CD14-positive monocyte (primary cell): Measurements from ENCODE around the gene APOA1. TPM values are rescaled to one million over a fixed set of nuclear protein-coding genes. Genes with fewer than 3 reads are reported as not detected.

ENCODE experiments used
- DNase-seq, 3 donors: peaks; one replicate each; pipeline ENCODE4 v3.0.0-alpha.2; 2011 to 2022
- H2AFZ ChIP-seq: 2 replicates; pipeline ENCODE4 v1.6.0; 2012; ENCODE audit warnings: mild to moderate bottlenecking, low read depth, low read length, inconsistent platforms; ENCODE audit not compliant: insufficient read depth, poor library complexity, severe bottlenecking
- H3K27ac ChIP-seq, 2 donors: 1 replicate in 1 of 2; 2 replicates in 1 of 2; pipeline ENCODE4 v1.5.1; 2012 to 2013; ENCODE audit warnings: low read length in 2 of 2, control low read depth in 1 of 2, inconsistent platforms in 1 of 2, low read depth in 1 of 2, mild to moderate bottlenecking in 1 of 2
- H3K27me3 ChIP-seq, 2 donors: one replicate each; pipeline versions ENCODE4 v1.6.0 to v1.6.1; 2011 to 2013; ENCODE audit warnings: low read length in 2 of 2; ENCODE audit not compliant: control insufficient read depth in 2 of 2, insufficient read depth in 2 of 2
- H3K36me3 ChIP-seq, 2 donors: replicated peaks in 1 of 2; 1 replicate in 1 of 2; 2 replicates in 1 of 2; pipeline versions ENCODE4 v1.5.1 to v1.6.1; 2012 to 2013; ENCODE audit warnings: low read length in 2 of 2, control low read depth in 1 of 2, inconsistent platforms in 1 of 2, mild to moderate bottlenecking in 1 of 2; ENCODE audit not compliant: insufficient read depth in 2 of 2, control insufficient read depth in 1 of 2
- H3K4me1 ChIP-seq, 2 donors: 1 replicate in 1 of 2; 2 replicates in 1 of 2; pipeline versions ENCODE4 v1.5.1 to v1.6.1; 2012 to 2013; ENCODE audit warnings: low read length in 2 of 2, control low read depth in 1 of 2, inconsistent platforms in 1 of 2, mild to moderate bottlenecking in 1 of 2, moderate library complexity in 1 of 2; ENCODE audit not compliant: insufficient read depth in 2 of 2, control insufficient read depth in 1 of 2
- H3K4me2 ChIP-seq: replicated peaks from 2 replicates; pipeline ENCODE3; 2012; ENCODE audit warnings: low read length, moderate library complexity, mild to moderate bottlenecking; ENCODE audit not compliant: poor library complexity, severe bottlenecking; ENCODE audit errors: extremely low read depth
- H3K4me3 ChIP-seq, 3 experiments: fragments of 200-600 bp in 1 of 3; sonication (generic) in 1 of 3; replicated peaks in 1 of 3; 1 replicate in 2 of 3; 2 replicates in 1 of 3; pipeline ENCODE4 v1.5.1; 2011 to 2013; ENCODE audit warnings: low read length in 3 of 3, mild to moderate bottlenecking in 3 of 3, control low read depth in 2 of 3, low read depth in 2 of 3, inconsistent platforms in 1 of 3, moderate library complexity in 1 of 3
- H3K79me2 ChIP-seq: 2 replicates; pipeline ENCODE4 v1.6.0; 2012; ENCODE audit warnings: mild to moderate bottlenecking, control low read depth, inconsistent platforms, low read length, moderate library complexity; ENCODE audit not compliant: insufficient read depth
- H3K9ac ChIP-seq: 2 replicates; pipeline ENCODE4 v1.6.0; 2017; ENCODE audit warnings: low read length, mild to moderate bottlenecking; ENCODE audit not compliant: insufficient read depth, poor library complexity, severe bottlenecking
- H3K9me3 ChIP-seq, 2 donors: replicated peaks in 1 of 2; 1 replicate in 1 of 2; 2 replicates in 1 of 2; pipeline versions ENCODE4 v1.5.1 to v1.6.1; 2012 to 2013; ENCODE audit warnings: low read length in 2 of 2, control low read depth in 1 of 2; ENCODE audit not compliant: control insufficient read depth in 1 of 2, insufficient read depth in 1 of 2
- H4K20me1 ChIP-seq: 2 replicates; pipeline ENCODE4 v1.6.0; 2012; ENCODE audit warnings: mild to moderate bottlenecking, low read length, control low read depth, moderate library complexity; ENCODE audit not compliant: insufficient read depth
- H3K27ac Mint-ChIP-seq, 7 donors: one replicate each; pipeline ENCODE4 v1.8.0; 2020; ENCODE audit warnings: mild to moderate bottlenecking in 7 of 7, mixed read lengths in 7 of 7, moderate library complexity in 6 of 7, inconsistent platforms in 2 of 7
- H3K27me3 Mint-ChIP-seq, 3 donors: one replicate each; pipeline ENCODE4 v1.8.0; 2021 to 2022; ENCODE audit warnings: low read depth in 3 of 3, mild to moderate bottlenecking in 3 of 3, mixed read lengths in 3 of 3, moderate library complexity in 3 of 3, inconsistent platforms in 1 of 3
- H3K36me3 Mint-ChIP-seq, 2 donors: one replicate each; pipeline ENCODE4 v1.8.0; 2020; ENCODE audit warnings: mixed read lengths in 2 of 2, inconsistent platforms in 1 of 2, mild to moderate bottlenecking in 1 of 2
- H3K4me1 Mint-ChIP-seq: one replicate; pipeline ENCODE4 v1.8.0; 2020; ENCODE audit warnings: mild to moderate bottlenecking, mixed read lengths
- H3K4me3 Mint-ChIP-seq, 2 donors: one replicate each; pipeline ENCODE4 v1.8.0; 2020; ENCODE audit warnings: mild to moderate bottlenecking in 2 of 2, mixed read lengths in 2 of 2, moderate library complexity in 1 of 2
- H3K9me3 Mint-ChIP-seq, 7 donors: one replicate each; pipeline ENCODE4 v1.8.0; 2020 to 2022; ENCODE audit warnings: mixed read lengths in 7 of 7, mild to moderate bottlenecking in 6 of 7, moderate library complexity in 6 of 7, inconsistent platforms in 2 of 7
- WGBS: methylation state at CpG from one replicate; pipeline ENCODE4 v1.1.5; 2013; ENCODE audit warnings: missing lambda C conversion rate; ENCODE audit not compliant: insufficient coverage; 5-methylcytosine and 5-hydroxymethylcytosine counted together
- intact Hi-C, 2 donors: fragments of 100-400 bp; cut with micrococcal nuclease; formaldehyde crosslinking; loops; one replicate each; pipeline versions ENCODE4 v1.15.0 to v1.15.1; 2023
- polyA plus RNA-seq, 3 donors: library from polyadenylated mRNA; depleted of rRNA in 1 of 3; unstranded in 2 of 3; stranded (reverse) in 1 of 3; fragments of 300-500 nt in 2 of 3; fragments of >200 nt in 1 of 3; fragmentation: Illumina TruSeq in 2 of 3; gene quantifications; 1 replicate in 2 of 3; 2 replicates in 1 of 3; pipeline ENCODE4 v1.2.3, GENCODE V29; 2012 to 2021
- TF ChIP-seq, protein P1 (sequence below): fragments of 200-600 bp; IDR thresholded peaks from one replicate; pipeline ENCODE4 v1.8.0; 2022; ENCODE audit warnings: antibody characterized with exemption, mild to moderate bottlenecking

APOA1 gene
- polyA plus RNA-seq, 3 donors, result 0.29 TPM; not detected in 2

DNA sequence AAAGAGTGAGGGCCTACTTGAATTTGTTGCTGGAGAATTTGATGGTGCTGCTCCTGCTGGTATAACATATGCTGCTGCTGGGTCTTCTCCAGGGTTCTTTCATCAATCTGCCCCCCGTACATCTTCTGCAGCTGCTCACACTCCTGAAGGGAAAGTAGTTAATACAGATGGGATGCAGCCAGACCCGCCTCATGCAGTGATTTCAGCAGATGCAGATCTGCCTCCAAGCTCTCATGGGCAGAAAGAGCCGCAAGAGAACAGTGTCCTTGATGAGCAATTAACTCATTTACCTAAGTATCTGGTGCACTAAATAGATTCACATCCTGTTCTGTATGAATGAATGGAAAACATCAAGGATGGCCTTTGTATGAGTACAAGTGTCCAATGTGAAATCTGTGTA is 24.8 kb upstream of the APOA1 start:
- peaks cover 94 to 100% of the 10 kb centered on the region in 2 donors for H3K36me3 Mint-ChIP-seq

DNA sequence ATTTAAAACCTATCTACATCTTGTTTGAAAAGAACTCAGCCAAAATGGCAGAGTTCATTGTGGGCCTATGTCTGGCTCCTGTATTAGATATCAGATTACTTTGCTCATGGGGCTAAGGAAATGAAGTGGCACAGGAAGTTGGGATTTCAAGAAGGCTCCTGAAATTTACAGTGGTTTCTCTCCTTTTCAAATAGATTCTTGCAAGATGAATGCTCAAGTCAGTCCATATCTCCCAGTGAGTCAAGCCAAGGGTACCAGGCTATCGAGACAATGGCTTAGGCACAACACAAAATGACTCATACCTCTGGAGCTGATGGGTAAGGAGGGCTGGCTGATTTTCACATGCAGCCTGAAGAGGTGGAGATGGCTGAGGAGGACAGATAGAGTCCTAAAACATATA is 24.1 kb upstream of the APOA1 start:
- H3K36me3 Mint-ChIP-seq, result peaks cover 94 to 100% of the 10 kb centered on the region in 2 donors
- Histone ChIP-seq H3K4me3 (no peak overlapping the region), H3K4me2 (no peak overlapping the region), H3K79me2 (no peaks in the 10 kb centered on the region), H3K27me3 (no peaks in the 10 kb centered on the region), H3K9ac (no peak overlapping the region), H3K9me3 (no peaks in the 10 kb centered on the region), H3K36me3 (peaks cover 96 to 100% of the 10 kb centered on the region in 2 donors), H4K20me1 (peaks cover 6% of the 10 kb centered on the region), H3K4me1 (no peaks in the 10 kb centered on the region), H3K27ac (no peak overlapping the region), H2AFZ (no peak overlapping the region)
- WGBS, result no CpG with 5 or more reads among the region's 1 CpG
- no peaks in the 10 kb centered on the region for H3K9me3 Mint-ChIP-seq
- TF ChIP-seq, protein P1, sequence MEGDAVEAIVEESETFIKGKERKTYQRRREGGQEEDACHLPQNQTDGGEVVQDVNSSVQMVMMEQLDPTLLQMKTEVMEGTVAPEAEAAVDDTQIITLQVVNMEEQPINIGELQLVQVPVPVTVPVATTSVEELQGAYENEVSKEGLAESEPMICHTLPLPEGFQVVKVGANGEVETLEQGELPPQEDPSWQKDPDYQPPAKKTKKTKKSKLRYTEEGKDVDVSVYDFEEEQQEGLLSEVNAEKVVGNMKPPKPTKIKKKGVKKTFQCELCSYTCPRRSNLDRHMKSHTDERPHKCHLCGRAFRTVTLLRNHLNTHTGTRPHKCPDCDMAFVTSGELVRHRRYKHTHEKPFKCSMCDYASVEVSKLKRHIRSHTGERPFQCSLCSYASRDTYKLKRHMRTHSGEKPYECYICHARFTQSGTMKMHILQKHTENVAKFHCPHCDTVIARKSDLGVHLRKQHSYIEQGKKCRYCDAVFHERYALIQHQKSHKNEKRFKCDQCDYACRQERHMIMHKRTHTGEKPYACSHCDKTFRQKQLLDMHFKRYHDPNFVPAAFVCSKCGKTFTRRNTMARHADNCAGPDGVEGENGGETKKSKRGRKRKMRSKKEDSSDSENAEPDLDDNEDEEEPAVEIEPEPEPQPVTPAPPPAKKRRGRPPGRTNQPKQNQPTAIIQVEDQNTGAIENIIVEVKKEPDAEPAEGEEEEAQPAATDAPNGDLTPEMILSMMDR, result no peak
- DNase-seq, result no peak
- no peak overlapping the region for H3K27ac Mint-ChIP-seq
- no peaks in the 10 kb centered on the region for H3K4me1 Mint-ChIP-seq
- intact Hi-C loops, result no loop called here
- no peaks in the 10 kb centered on the region for H3K27me3 Mint-ChIP-seq
- no peak overlapping the region for H3K4me3 Mint-ChIP-seq

More for the DNA sequence above, 24.8 kb upstream of the APOA1 start:
- H3K36me3 ChIP-seq, result peaks cover 96 to 100% of the 10 kb centered on the region in 2 donors
- Mint-ChIP-seq H3K27me3 (no peaks in the 10 kb centered on the region), H3K9me3 (no peaks in the 10 kb centered on the region), H3K27ac (peak overlapping the region in 1 of 7 donors; percentile 22), H3K4me3 (no peak overlapping the region), H3K4me1 (no peaks in the 10 kb centered on the region)
- H3K4me3 ChIP-seq, result no peak overlapping the region
- intact Hi-C loops, result no loop called here
- H3K4me1 ChIP-seq, result no peaks in the 10 kb centered on the region
- no peak overlapping the region for H3K4me2 ChIP-seq
- no peak overlapping the region for H3K27ac ChIP-seq
- TF ChIP-seq, protein P1, result no peak
- H3K79me2 ChIP-seq, result no peaks in the 10 kb centered on the region
- H4K20me1 ChIP-seq, result no peaks in the 10 kb centered on the region
- H3K9me3 ChIP-seq, result no peaks in the 10 kb centered on the region
- H3K27me3 ChIP-seq, result no peaks in the 10 kb centered on the region
- no peak overlapping the region for H3K9ac ChIP-seq
- H2AFZ ChIP-seq, result no peak overlapping the region
- WGBS, result no CpG with 5 or more reads among the region's 3 CpGs
- DNase-seq, result no peak
